Osteoblast (primary cell): ENCODE results near the gene ZNF24. TPM values are rescaled to one million over a fixed set of nuclear protein-coding genes. Genes with fewer than 3 reads are reported as not detected.

Experiments
- DNase-seq: peaks from one replicate; pipeline ENCODE4 v3.0.0; 2011; ENCODE audit warnings: low spot score, mixed read lengths; ENCODE audit not compliant: insufficient read length; ENCODE audit errors: missing footprints
- H2AFZ ChIP-seq: 2 replicates; pipeline ENCODE4 v1.6.0; 2011; ENCODE audit warnings: mild to moderate bottlenecking, low read length
- H3K27ac ChIP-seq: 2 replicates; pipeline ENCODE4 v1.5.1; 2011; ENCODE audit warnings: mild to moderate bottlenecking, low read depth, low read length, moderate library complexity
- H3K27me3 ChIP-seq: 2 replicates; pipeline ENCODE4 v1.6.0; 2012; ENCODE audit warnings: mild to moderate bottlenecking, control low read depth, inconsistent platforms, low read length, moderate library complexity; ENCODE audit not compliant: insufficient read depth
- H3K36me3 ChIP-seq: 2 replicates; pipeline ENCODE4 v1.5.1; 2011; ENCODE audit warnings: mild to moderate bottlenecking, low read length, control low read depth, moderate library complexity; ENCODE audit not compliant: insufficient read depth
- H3K4me1 ChIP-seq: 2 replicates; pipeline ENCODE4 v1.5.1; 2011; ENCODE audit warnings: mild to moderate bottlenecking, low read length, control low read depth, moderate library complexity; ENCODE audit not compliant: insufficient read depth
- H3K4me2 ChIP-seq: 2 replicates; pipeline ENCODE4 v1.6.0; 2011; ENCODE audit warnings: mild to moderate bottlenecking, low read length; ENCODE audit not compliant: insufficient read depth
- H3K4me3 ChIP-seq: fragments of 200-600 bp; sonication (generic); 3 replicates; pipeline ENCODE4 v1.5.1; 2012; ENCODE audit warnings: mild to moderate bottlenecking, low read length, inconsistent platforms; ENCODE audit not compliant: insufficient read depth
- H3K79me2 ChIP-seq: 2 replicates; pipeline ENCODE4 v1.6.0; 2012; ENCODE audit warnings: mild to moderate bottlenecking, low read length, control low read depth, inconsistent platforms; ENCODE audit not compliant: insufficient read depth
- H3K9me3 ChIP-seq: 2 replicates; pipeline ENCODE4 v1.5.1; 2011; ENCODE audit warnings: low read depth, low read length, control low read depth
- H4K20me1 ChIP-seq: 2 replicates; pipeline ENCODE4 v1.6.0; 2012; ENCODE audit warnings: mild to moderate bottlenecking, low read length, control low read depth; ENCODE audit not compliant: insufficient read depth
- total RNA-seq: library from RNA; depleted of rRNA; stranded (reverse); fragments of >200 nt; gene quantifications from 2 replicates; pipeline ENCODE4 v1.2.3, GENCODE V29; 2012
- TF ChIP-seq, protein P1 (sequence below): IDR thresholded peaks from 2 replicates; pipeline ENCODE4 v1.5.1; 2011; ENCODE audit warnings: mild to moderate bottlenecking, low read depth, low read length, moderate library complexity; ENCODE audit errors: extremely low read depth

The ZNF24 gene
- total RNA-seq, 1 donor = 29.7 TPM

DNA sequence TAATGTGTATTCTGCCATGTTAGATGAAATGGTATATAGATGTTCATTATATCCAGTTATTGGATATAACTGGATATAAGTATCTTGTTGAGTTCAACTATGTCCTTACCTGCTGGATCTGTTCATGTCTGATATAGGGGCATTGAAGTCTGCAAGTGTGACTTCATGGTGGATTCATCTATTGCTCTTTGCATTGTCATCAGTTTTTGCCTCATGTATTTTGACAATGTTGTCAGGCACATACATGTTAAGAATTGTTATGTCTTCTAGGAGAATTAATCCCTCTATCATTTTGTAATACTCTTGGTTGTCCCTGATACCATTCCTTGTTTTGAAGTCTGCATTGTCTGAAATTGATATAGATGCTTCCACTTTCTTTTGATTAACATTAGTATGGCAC is 15.4 kb downstream of the ZNF24 start:
- no peak overlapping the region for H3K4me3 ChIP-seq
- H3K4me2 ChIP-seq = no peak overlapping the region
- DNase-seq = no peak
- no peaks in the 10 kb centered on the region for H3K4me1 ChIP-seq
- TF ChIP-seq, protein P1, sequence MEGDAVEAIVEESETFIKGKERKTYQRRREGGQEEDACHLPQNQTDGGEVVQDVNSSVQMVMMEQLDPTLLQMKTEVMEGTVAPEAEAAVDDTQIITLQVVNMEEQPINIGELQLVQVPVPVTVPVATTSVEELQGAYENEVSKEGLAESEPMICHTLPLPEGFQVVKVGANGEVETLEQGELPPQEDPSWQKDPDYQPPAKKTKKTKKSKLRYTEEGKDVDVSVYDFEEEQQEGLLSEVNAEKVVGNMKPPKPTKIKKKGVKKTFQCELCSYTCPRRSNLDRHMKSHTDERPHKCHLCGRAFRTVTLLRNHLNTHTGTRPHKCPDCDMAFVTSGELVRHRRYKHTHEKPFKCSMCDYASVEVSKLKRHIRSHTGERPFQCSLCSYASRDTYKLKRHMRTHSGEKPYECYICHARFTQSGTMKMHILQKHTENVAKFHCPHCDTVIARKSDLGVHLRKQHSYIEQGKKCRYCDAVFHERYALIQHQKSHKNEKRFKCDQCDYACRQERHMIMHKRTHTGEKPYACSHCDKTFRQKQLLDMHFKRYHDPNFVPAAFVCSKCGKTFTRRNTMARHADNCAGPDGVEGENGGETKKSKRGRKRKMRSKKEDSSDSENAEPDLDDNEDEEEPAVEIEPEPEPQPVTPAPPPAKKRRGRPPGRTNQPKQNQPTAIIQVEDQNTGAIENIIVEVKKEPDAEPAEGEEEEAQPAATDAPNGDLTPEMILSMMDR = no peak
- peaks cover 23% of the 10 kb centered on the region for H3K36me3 ChIP-seq
- peaks cover 3% of the 10 kb centered on the region for H4K20me1 ChIP-seq
- H3K9me3 ChIP-seq = peaks cover 4% of the 10 kb centered on the region
- H3K27me3 ChIP-seq = no peaks in the 10 kb centered on the region
- H3K79me2 ChIP-seq = no peaks in the 10 kb centered on the region
- H3K27ac ChIP-seq = no peak overlapping the region
- H2AFZ ChIP-seq = no peak overlapping the region

DNA sequence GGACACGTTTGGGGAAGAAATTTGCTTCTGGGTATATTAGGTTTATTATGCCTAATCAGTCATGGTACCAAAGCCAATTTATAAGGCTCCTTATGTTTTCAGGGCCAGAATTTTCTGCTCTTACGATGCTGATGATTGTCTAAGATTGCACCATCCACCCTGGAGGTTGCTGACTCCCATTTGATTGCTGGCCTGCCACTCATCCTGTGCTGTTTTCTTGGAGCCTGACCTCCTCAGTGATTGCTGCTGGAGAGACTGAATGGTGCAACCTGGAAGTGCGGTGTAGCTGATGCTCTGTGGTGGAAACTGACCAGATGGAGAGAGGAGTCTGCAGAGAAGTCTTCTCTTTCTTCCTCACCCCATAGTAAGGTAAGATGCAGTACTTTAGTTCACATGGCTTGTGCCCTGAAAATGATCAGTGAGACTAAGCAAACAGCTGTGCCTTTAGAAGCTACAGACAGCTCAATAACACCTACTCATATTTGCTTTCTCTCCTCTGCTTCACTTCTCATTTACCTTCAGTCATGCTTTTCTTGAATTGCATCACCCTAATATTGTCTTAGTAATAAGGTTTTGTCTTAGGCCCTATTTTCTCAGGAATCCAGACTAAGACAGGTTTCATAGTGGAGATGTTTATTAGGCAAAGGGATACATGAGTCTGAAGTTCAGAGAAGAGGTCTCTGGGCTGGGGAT is 17.4 kb downstream of the ZNF24 start:
- no peak overlapping the region for H3K4me2 ChIP-seq

DNA sequence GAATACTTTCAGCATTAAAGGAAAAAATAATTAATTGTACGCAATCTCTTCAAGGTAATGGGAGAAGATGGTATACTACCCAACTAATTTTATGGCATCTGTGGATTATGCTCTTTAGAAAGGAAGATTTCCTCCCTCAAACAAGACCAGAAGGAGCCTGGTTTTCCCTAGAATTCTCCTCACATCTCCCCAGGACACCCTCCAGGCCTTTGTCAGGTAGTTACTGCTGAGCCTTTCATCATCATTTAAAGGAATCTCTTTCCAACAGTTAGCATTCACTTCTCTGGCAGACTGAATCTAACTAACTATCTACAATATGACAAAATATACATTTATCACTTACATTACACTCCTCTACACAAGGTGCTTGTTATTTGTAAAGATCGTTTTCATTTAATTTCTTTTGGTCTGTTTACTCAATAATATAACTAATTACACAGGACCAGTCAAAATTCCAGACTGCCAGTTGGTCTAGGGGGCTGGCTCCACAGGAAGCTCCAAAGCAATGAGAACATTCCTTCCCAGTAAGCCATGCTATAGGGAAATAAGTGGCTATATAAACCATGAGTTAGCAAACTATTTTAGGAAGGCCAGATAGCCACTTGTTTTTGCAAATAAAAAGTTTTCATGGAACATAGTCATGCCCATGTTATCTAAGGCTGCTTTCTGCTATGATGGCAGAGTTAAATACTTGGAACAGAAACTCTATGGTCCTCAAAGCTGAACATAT is 19.1 kb downstream of the ZNF24 start:
- H3K4me1 ChIP-seq = no peaks in the 10 kb centered on the region
- no peak for DNase-seq
- TF ChIP-seq, protein P1 = no peak
- H4K20me1 ChIP-seq = no peaks in the 10 kb centered on the region
- peak overlapping the region; percentile 32 for H3K27ac ChIP-seq
- H3K9me3 ChIP-seq = peaks cover 4% of the 10 kb centered on the region
- H3K27me3 ChIP-seq = no peaks in the 10 kb centered on the region
- no peak overlapping the region for H3K4me3 ChIP-seq
- no peaks in the 10 kb centered on the region for H3K79me2 ChIP-seq
- no peak overlapping the region for H2AFZ ChIP-seq
- H3K4me2 ChIP-seq = no peak overlapping the region
- H3K36me3 ChIP-seq = no peaks in the 10 kb centered on the region

More for the DNA sequence above, 17.4 kb downstream of the ZNF24 start:
- DNase-seq = no peak
- Histone ChIP-seq H3K27ac (no peak overlapping the region), H3K79me2 (no peaks in the 10 kb centered on the region), H2AFZ (no peak overlapping the region), H4K20me1 (no peaks in the 10 kb centered on the region), H3K4me3 (no peak overlapping the region), H3K9me3 (peaks cover 4% of the 10 kb centered on the region), H3K36me3 (peaks cover 4% of the 10 kb centered on the region), H3K27me3 (no peaks in the 10 kb centered on the region), H3K4me1 (no peaks in the 10 kb centered on the region)
- TF ChIP-seq, protein P1 = no peak
